HG02884 (cell line): ENCODE measurements around the gene ALS2.
"Not testable (repeated sequence)": the region's sequence is repeated elsewhere in the genome, so short reads cannot be mapped to it uniquely, and the experiment has no call there.

Experiments used
- ATAC-seq: cut with Tn5 transposase; IDR thresholded peaks from one replicate; pipeline ENCODE4 v1.9.1; 2021; ENCODE audit warnings: mild to moderate bottlenecking, moderate library complexity; ENCODE audit not compliant: unreplicated experiment

The ALS2 gene

GRCh38 chr2:201678401-201678800 is 102.3 kb downstream of the ALS2 start:
- ATAC-seq = no peak

GRCh38 chr2:201675454-201675853 is 105.3 kb downstream of the ALS2 start:
- ATAC-seq = no peak

GRCh38 chr2:201674794-201675193 is 105.9 kb downstream of the ALS2 start:
- ATAC-seq = no peak

GRCh38 chr2:201674298-201674697 is 106.4 kb downstream of the ALS2 start:
- ATAC-seq = no peak

GRCh38 chr2:201673546-201673945 is 107.2 kb downstream of the ALS2 start:
- ATAC-seq = no peak

- ATAC-seq = not testable (repeated sequence)
Measured at GRCh38 chr2:201671205-201671604, 109.5 kb downstream of the ALS2 start.

- no peak for ATAC-seq
Measured at GRCh38 chr2:201669865-201670264, 110.9 kb downstream of the ALS2 start.

- ATAC-seq = no peak
Measured at GRCh38 chr2:201668402-201668910, 112.3 kb downstream of the ALS2 start.

- no peak for ATAC-seq
Measured at GRCh38 chr2:201664334-201664733, 116.4 kb downstream of the ALS2 start.

- ATAC-seq = no peak
Measured at GRCh38 chr2:201661366-201661765, 119.4 kb downstream of the ALS2 start.

- ATAC-seq = no peak
Measured at GRCh38 chr2:201660293-201660895, 120.3 kb downstream of the ALS2 start.

GRCh38 chr2:201656740-201657139 is 124.0 kb downstream of the ALS2 start:
- no peak for ATAC-seq

GRCh38 chr2:201656102-201656501 is 124.6 kb downstream of the ALS2 start:
- no peak for ATAC-seq

GRCh38 chr2:201654616-201655384 is 125.9 kb downstream of the ALS2 start:
- no peak for ATAC-seq

GRCh38 chr2:201653221-201653620 is 127.5 kb downstream of the ALS2 start:
- no peak for ATAC-seq
